A673 (cell line): Measurements from ENCODE around the gene CLEC2D. TPM values are rescaled to one million over a fixed set of nuclear protein-coding genes. Genes with fewer than 3 reads are reported as not detected.
"Not testable (repeated sequence)": the region's sequence is repeated elsewhere in the genome, so short reads cannot be mapped to it uniquely, and the experiment has no call there.

Source experiments
- BruUV-seq: library from RNA; stranded (reverse); fragments of 400-500 nt; replicated peaks from 2 replicates; lab custom pipeline; 2021; lab: Mats Ljungman, UMichigan
- CTCF ChIA-PET: fragments of 300-600 bp; sonication (Branson Sonifier 250); formaldehyde crosslinking; loops from one replicate; lab custom pipeline; 2022; ENCODE audit warnings: antibody characterized with exemption; lab: Charles Lee
- POLR2A ChIA-PET: fragments of 300-600 bp; sonication (Branson Sonifier 250); formaldehyde crosslinking; loops from one replicate; lab custom pipeline; 2022; ENCODE audit warnings: antibody characterized with exemption; ENCODE audit not compliant: low non-redundant PET; lab: Charles Lee
- DNase-seq: peaks from one replicate; pipeline ENCODE4 v3.0.0-alpha.2; 2015; ENCODE audit warnings: low spot score
- H3K27ac ChIP-seq: fragments of 200-600 bp; sonication (generic); 2 replicates; pipeline ENCODE4 v1.5.1; 2016; ENCODE audit warnings: mixed run types, low read depth, mild to moderate bottlenecking, mixed read lengths, antibody characterized with exemption, low read length; ENCODE audit not compliant: poor library complexity, severe bottlenecking
- H3K27me3 ChIP-seq: fragments of 200-600 bp; sonication (generic); replicated peaks from 2 replicates; pipeline ENCODE4 v1.6.1; 2017; ENCODE audit warnings: mixed run types, low read depth, mild to moderate bottlenecking, mixed read lengths, antibody characterized with exemption, low read length; ENCODE audit not compliant: insufficient read depth, poor library complexity
- H3K36me3 ChIP-seq: fragments of 200-600 bp; sonication (generic); 2 replicates; pipeline ENCODE4 v1.6.1; 2016; ENCODE audit warnings: mixed run types, mild to moderate bottlenecking, mixed read lengths, antibody characterized with exemption, low read length; ENCODE audit not compliant: insufficient read depth, poor library complexity, severe bottlenecking
- H3K4me1 ChIP-seq: fragments of 200-600 bp; sonication (generic); 2 replicates; pipeline ENCODE4 v1.6.1; 2017; ENCODE audit warnings: mixed run types, mild to moderate bottlenecking, mixed read lengths, antibody characterized with exemption, low read length; ENCODE audit not compliant: insufficient read depth, poor library complexity, severe bottlenecking
- H3K4me3 ChIP-seq: fragments of 200-600 bp; sonication (generic); 2 replicates; pipeline ENCODE4 v1.5.1; 2016; ENCODE audit warnings: low read depth, mixed run types, mild to moderate bottlenecking, mixed read lengths, low read length; ENCODE audit not compliant: poor library complexity, severe bottlenecking
- H3K9me3 ChIP-seq: fragments of 200-600 bp; sonication (generic); 2 replicates; pipeline ENCODE4 v1.6.1; 2016; ENCODE audit warnings: mixed run types, low read depth, mild to moderate bottlenecking, mixed read lengths, antibody characterized with exemption, low read length; ENCODE audit not compliant: poor library complexity, severe bottlenecking
- EZH2 ChIP-seq: fragments of 200-600 bp; sonication (generic); IDR thresholded peaks from 2 replicates; pipeline ENCODE4 v1.6.1; 2017; ENCODE audit warnings: borderline replicate concordance, low read depth, mild to moderate bottlenecking, mixed read lengths, antibody characterized with exemption, low read length; ENCODE audit not compliant: poor library complexity, severe bottlenecking
- intact Hi-C: fragments of 100-400 bp; cut with micrococcal nuclease; formaldehyde crosslinking; loops from one replicate; pipeline ENCODE4 v1.10.0; 2022; ENCODE audit not compliant: unreplicated experiment
- total RNA-seq: library from RNA; stranded (reverse); gene quantifications from 2 replicates; pipeline ENCODE4 v1.2.3, GENCODE V29; 2021
- TF ChIP-seq, protein P1 (sequence below): fragments of 300-800, 200-600 bp; sonication (generic); conservative IDR thresholded peaks from 2 replicates; pipeline ENCODE4 v1.5.1; 2017; ENCODE audit warnings: low read depth, mild to moderate bottlenecking, antibody characterized with exemption, low read length, moderate library complexity, mixed read lengths

The CLEC2D gene
- total RNA-seq, 1 experiment from 2014 or later, result 1.6 TPM

DNA sequence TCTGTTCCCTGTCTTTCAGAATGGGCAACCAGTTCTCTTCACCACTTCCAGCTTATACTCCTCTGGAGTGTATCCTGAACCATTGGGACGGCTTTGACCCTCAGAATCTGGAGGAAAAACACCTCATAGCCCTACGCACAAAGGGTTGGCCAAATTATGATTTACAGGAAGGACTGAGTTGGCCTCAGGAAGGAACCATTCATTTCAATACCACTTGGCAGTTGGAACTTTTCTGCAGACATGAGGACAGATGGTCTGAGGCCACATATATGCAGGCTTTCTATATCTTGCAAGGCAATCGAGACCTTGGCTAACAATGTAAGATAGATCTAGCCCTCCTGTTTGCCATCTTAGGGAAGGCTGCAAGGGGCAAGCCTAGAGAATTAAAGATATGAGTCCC lies 39.3 kb downstream of the CLEC2D start:
- TF ChIP-seq, protein P1, sequence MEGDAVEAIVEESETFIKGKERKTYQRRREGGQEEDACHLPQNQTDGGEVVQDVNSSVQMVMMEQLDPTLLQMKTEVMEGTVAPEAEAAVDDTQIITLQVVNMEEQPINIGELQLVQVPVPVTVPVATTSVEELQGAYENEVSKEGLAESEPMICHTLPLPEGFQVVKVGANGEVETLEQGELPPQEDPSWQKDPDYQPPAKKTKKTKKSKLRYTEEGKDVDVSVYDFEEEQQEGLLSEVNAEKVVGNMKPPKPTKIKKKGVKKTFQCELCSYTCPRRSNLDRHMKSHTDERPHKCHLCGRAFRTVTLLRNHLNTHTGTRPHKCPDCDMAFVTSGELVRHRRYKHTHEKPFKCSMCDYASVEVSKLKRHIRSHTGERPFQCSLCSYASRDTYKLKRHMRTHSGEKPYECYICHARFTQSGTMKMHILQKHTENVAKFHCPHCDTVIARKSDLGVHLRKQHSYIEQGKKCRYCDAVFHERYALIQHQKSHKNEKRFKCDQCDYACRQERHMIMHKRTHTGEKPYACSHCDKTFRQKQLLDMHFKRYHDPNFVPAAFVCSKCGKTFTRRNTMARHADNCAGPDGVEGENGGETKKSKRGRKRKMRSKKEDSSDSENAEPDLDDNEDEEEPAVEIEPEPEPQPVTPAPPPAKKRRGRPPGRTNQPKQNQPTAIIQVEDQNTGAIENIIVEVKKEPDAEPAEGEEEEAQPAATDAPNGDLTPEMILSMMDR, result no peak
- no peak for TF ChIP-seq EZH2
- no peaks in the 10 kb centered on the region for H3K9me3 ChIP-seq

DNA sequence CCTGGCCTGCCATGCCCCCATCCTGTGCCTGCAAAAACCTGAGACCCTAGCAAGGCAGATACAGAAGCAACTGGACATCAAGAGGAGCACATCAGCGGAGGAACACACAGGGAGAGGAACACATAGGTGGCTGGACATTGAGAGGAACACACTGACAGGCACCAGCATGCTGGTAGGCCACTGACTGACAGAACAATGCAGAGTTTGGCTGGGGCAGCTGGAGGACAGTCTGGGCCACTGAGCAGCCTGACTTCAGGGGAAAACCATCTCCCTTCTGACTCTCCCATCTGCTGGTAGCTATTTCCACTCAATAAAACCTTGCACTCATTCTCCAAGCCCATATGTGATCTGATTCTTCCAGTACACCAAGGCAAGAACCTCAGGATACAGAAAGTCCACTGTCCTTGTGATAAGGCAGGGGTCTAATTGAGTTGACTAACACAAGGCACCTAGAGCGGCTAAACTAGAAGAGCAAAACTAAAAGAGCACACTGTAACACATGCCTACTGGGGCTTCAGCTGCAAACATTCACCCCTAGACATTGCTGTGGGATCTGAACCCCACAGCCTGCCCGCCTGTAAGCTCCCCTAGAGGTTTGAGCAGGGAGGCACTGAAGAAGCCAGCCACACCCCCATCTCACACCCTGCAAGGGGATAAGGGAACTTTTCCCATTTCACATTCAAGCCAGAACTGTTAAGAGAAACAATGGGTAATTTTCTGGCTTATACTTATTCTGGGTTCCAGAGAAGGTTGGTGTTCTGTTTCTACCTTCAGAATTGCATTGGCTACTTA lies 41.3 kb downstream of the CLEC2D start:
- no peaks in the 10 kb centered on the region for H3K9me3 ChIP-seq
- DNase-seq, result no peak
- CTCF ChIA-PET, result no interaction called here
- H3K27ac ChIP-seq, result no peak overlapping the region
- H3K27me3 ChIP-seq, result no peaks in the 10 kb centered on the region
- BruUV-seq, result no TSS peak
- H3K4me1 ChIP-seq, result no peaks in the 10 kb centered on the region
- no peak overlapping the region for H3K4me3 ChIP-seq
- no peak for TF ChIP-seq EZH2
- TF ChIP-seq, protein P1, result no peak
- no peaks in the 10 kb centered on the region for H3K36me3 ChIP-seq
- intact Hi-C loops, result no loop called here
- POLR2A ChIA-PET, result no interaction called here

More for the DNA sequence above, 39.3 kb downstream of the CLEC2D start:
- intact Hi-C loops, result loop anchor here (1.0 kb wide), 2 partner anchors 75 to 378 kb away; no protein-coding TSS in a partner anchor
- Histone ChIP-seq H3K4me3 (no peak overlapping the region), H3K27ac (no peak overlapping the region), H3K36me3 (no peaks in the 10 kb centered on the region), H3K4me1 (no peaks in the 10 kb centered on the region), H3K27me3 (no peaks in the 10 kb centered on the region)
- DNase-seq, result no peak
- ChIA-PET CTCF (interaction anchor here (0.5 to 1.1 kb wide), 5 partner anchors 8 to 378 kb away, joined by 3 to 8 read pairs (median 4); no protein-coding TSS in a partner anchor), POLR2A (no interaction called here)
- no TSS peak for BruUV-seq

DNA sequence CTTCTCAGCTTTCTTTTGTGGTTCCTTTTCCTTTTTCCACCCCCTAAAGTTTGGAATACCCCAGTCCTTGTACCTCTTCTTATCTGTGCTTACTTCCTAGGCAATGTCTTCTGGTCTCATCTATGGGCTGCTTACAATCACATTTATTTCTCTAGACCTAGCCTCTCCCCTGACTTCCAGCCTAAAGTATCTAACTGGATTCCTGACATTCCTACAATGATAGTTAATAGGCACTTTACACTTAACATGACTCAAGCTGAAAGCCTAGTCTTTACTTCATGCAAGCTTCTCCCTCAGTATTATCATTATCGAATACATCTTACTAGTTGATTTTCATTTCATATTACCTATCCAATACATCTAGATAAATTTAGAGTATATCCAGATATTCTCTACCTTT lies 42.2 kb downstream of the CLEC2D start:
- Histone ChIP-seq H3K27me3 (no peaks in the 10 kb centered on the region), H3K9me3 (no peaks in the 10 kb centered on the region), H3K27ac (no peak overlapping the region), H3K36me3 (no peaks in the 10 kb centered on the region), H3K4me1 (no peaks in the 10 kb centered on the region), H3K4me3 (no peak overlapping the region)
- DNase-seq, result no peak
- no peak for TF ChIP-seq EZH2
- TF ChIP-seq, protein P1, result no peak
- ChIA-PET CTCF (interaction anchor here (0.7 kb wide), 1 partner anchor 49 kb away, joined by 3 read pairs; the partner anchor contains the start of gene CD69), POLR2A (no interaction called here)
- no TSS peak for BruUV-seq
- intact Hi-C loops, result no loop called here

DNA sequence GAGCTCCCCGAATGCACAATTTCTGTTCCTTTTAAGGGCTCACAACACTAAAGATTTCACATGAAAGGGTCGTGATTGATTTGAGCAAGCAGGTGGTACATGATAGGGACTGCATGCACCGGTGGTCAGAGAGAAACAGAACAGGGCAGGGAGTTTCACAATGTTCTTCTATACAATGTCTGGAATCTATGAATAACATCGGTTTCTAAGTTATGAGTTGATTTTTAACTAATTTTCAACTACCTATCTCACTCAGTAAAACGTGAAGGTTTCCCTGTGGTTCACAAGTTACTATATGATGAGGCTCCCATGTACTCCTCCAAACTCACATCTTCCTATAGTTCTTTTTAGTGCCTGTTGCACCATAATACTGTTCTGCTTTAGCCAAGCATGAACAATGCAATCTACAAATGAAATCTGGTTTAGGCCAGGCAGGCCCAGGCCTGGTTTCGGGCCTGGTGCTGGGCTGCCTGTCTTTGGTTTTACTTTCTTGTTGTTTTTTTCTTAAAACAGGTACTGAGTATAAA lies 43.6 kb downstream of the CLEC2D start:
- DNase-seq, CTCF ChIA-PET, H3K27ac ChIP-seq, POLR2A ChIA-PET, H3K9me3 ChIP-seq, intact Hi-C loops, H3K4me3 ChIP-seq, H3K36me3 ChIP-seq, H3K4me1 ChIP-seq, BruUV-seq, H3K27me3 ChIP-seq: not testable (repeated sequence)
